ENCODE results near the gene GAL3ST2.
"Not testable (repeated sequence)": the region's sequence is repeated elsewhere in the genome, so short reads cannot be mapped to it uniquely, and the experiment has no call there.

The GAL3ST2 gene

GRCh38 chr2:241833101-241833663 lies 56.6 kb downstream of the GAL3ST2 start:
- no peak for DNase-seq
- Histone ChIP-seq H2AFZ (ENCODE audit: low read depth, low read length) (no peak overlapping the region), H3K9me3 (ENCODE audit: control insufficient read depth, low read length) (peaks cover 10% of the 10 kb centered on the region), H3K14ac (ENCODE audit: low read length in 2 of 2) (no peak overlapping the region), H3K36me3 (ENCODE audit: control insufficient read depth in 1 of 2, insufficient read depth in 2 of 2, low read depth in 1 of 2, low read length in 2 of 2) (no peaks in the 10 kb centered on the region), H3K27ac (ENCODE audit: low read length, poor library complexity, severe bottlenecking) (no peak overlapping the region), H4K8ac (ENCODE audit: low read length) (no peak overlapping the region), H3K18ac (ENCODE audit: low read depth in 1 of 2, low read length in 2 of 2) (no peak overlapping the region), H2BK5ac (ENCODE audit: low read depth, low read length, poor library complexity, severe bottlenecking) (no peak overlapping the region), H3K4me2 (ENCODE audit: low read length, poor library complexity, severe bottlenecking) (no peak overlapping the region), H2BK120ac (ENCODE audit: low read depth, low read length) (no peak overlapping the region), H4K91ac (ENCODE audit: low read length) (no peak overlapping the region), H2AK5ac (ENCODE audit: low read length, severe bottlenecking) (no peak overlapping the region), H3K4ac (ENCODE audit: low read depth in 1 of 2, low read length in 2 of 2) (no peak overlapping the region), H3K4me1 (ENCODE audit: control insufficient read depth, insufficient read depth, low read depth, low read length) (no peaks in the 10 kb centered on the region), H3K79me1 (replicated peaks; ENCODE audit: low read length, poor library complexity, severe bottlenecking) (no peaks in the 10 kb centered on the region), H3K4me3 (ENCODE audit: insufficient read depth in 1 of 2, low read depth in 1 of 2, low read length in 2 of 2) (no peak overlapping the region), H2BK12ac (ENCODE audit: low read length in 2 of 2) (no peak overlapping the region), H3K9ac (ENCODE audit: low read length) (no peak overlapping the region), H3K27me3 (ENCODE audit: control insufficient read depth in 1 of 2, insufficient read depth in 1 of 2, low read length in 2 of 2) (peaks cover 11 to 45% of the 10 kb centered on the region in 2 experiments), H3K23ac (ENCODE audit: low read length in 2 of 2) (no peak overlapping the region), H2BK15ac (ENCODE audit: low read depth, poor library complexity, severe bottlenecking) (no peak overlapping the region)
- 82% methylated on average over 9 of the region's 13 CpGs for WGBS

- DNase-seq; H3K4me1 ChIP-seq (ENCODE audit: control insufficient read depth, insufficient read depth, low read depth, low read length); H2BK120ac ChIP-seq (ENCODE audit: low read depth, low read length); H3K4ac ChIP-seq (ENCODE audit: low read depth in 1 of 2, low read length in 2 of 2); H3K4me2 ChIP-seq (ENCODE audit: low read length, poor library complexity, severe bottlenecking); H2BK12ac ChIP-seq (ENCODE audit: low read length in 2 of 2); H3K9ac ChIP-seq (ENCODE audit: low read length); H4K8ac ChIP-seq (ENCODE audit: low read length); H3K79me1 ChIP-seq (replicated peaks; ENCODE audit: low read length, poor library complexity, severe bottlenecking); H3K23ac ChIP-seq (ENCODE audit: low read length in 2 of 2); H3K27ac ChIP-seq (ENCODE audit: low read length, poor library complexity, severe bottlenecking); H3K36me3 ChIP-seq (ENCODE audit: control insufficient read depth in 1 of 2, insufficient read depth in 2 of 2, low read depth in 1 of 2, low read length in 2 of 2); H3K4me3 ChIP-seq (ENCODE audit: insufficient read depth in 1 of 2, low read depth in 1 of 2, low read length in 2 of 2); H2AFZ ChIP-seq (ENCODE audit: low read depth, low read length); H3K14ac ChIP-seq (ENCODE audit: low read length in 2 of 2); H2BK15ac ChIP-seq (ENCODE audit: low read depth, poor library complexity, severe bottlenecking); H3K18ac ChIP-seq (ENCODE audit: low read depth in 1 of 2, low read length in 2 of 2); H2BK5ac ChIP-seq (ENCODE audit: low read depth, low read length, poor library complexity, severe bottlenecking); H4K91ac ChIP-seq (ENCODE audit: low read length); H2AK5ac ChIP-seq (ENCODE audit: low read length, severe bottlenecking): not testable (repeated sequence)
- H3K9me3 ChIP-seq (ENCODE audit: control insufficient read depth, low read length) = peaks cover 10% of the 10 kb centered on the region
- WGBS = 91% methylated on average over 27 of the region's 28 CpGs
- H3K27me3 ChIP-seq (ENCODE audit: control insufficient read depth in 1 of 2, insufficient read depth in 1 of 2, low read length in 2 of 2) = peaks cover 11 to 52% of the 10 kb centered on the region in 2 experiments
Observed at GRCh38 chr2:241833756-241834526, 57.3 kb downstream of the GAL3ST2 start.

GRCh38 chr2:241834527-241835210 lies 58.0 kb downstream of the GAL3ST2 start:
- no peak overlapping the region for H2AK5ac ChIP-seq (ENCODE audit: low read length, severe bottlenecking)
- no peak overlapping the region for H2BK5ac ChIP-seq (ENCODE audit: low read depth, low read length, poor library complexity, severe bottlenecking)
- H3K4me3 ChIP-seq (ENCODE audit: insufficient read depth in 1 of 2, low read depth in 1 of 2, low read length in 2 of 2) = no peak overlapping the region
- H2BK15ac ChIP-seq (ENCODE audit: low read depth, poor library complexity, severe bottlenecking) = no peak overlapping the region
- no peaks in the 10 kb centered on the region for H3K79me1 ChIP-seq (replicated peaks; ENCODE audit: low read length, poor library complexity, severe bottlenecking)
- no peak overlapping the region for H4K91ac ChIP-seq (ENCODE audit: low read length)
- H3K4ac ChIP-seq (ENCODE audit: low read depth in 1 of 2, low read length in 2 of 2) = no peak overlapping the region
- no peak overlapping the region for H3K14ac ChIP-seq (ENCODE audit: low read length in 2 of 2)
- peaks cover 10% of the 10 kb centered on the region for H3K9me3 ChIP-seq (ENCODE audit: control insufficient read depth, low read length)
- H3K4me1 ChIP-seq (ENCODE audit: control insufficient read depth, insufficient read depth, low read depth, low read length) = no peaks in the 10 kb centered on the region
- peaks cover 11 to 56% of the 10 kb centered on the region in 2 experiments for H3K27me3 ChIP-seq (ENCODE audit: control insufficient read depth in 1 of 2, insufficient read depth in 1 of 2, low read length in 2 of 2)
- H3K9ac ChIP-seq (ENCODE audit: low read length) = no peak overlapping the region
- no peak overlapping the region for H3K27ac ChIP-seq (ENCODE audit: low read length, poor library complexity, severe bottlenecking)
- H3K18ac ChIP-seq (ENCODE audit: low read depth in 1 of 2, low read length in 2 of 2) = no peak overlapping the region
- WGBS = 90% methylated on average over 10 of the region's 10 CpGs
- H4K8ac ChIP-seq (ENCODE audit: low read length) = no peak overlapping the region
- DNase-seq = no peak
- H2BK120ac ChIP-seq (ENCODE audit: low read depth, low read length) = no peak overlapping the region
- no peak overlapping the region for H2AFZ ChIP-seq (ENCODE audit: low read depth, low read length)
- H3K36me3 ChIP-seq (ENCODE audit: control insufficient read depth in 1 of 2, insufficient read depth in 2 of 2, low read depth in 1 of 2, low read length in 2 of 2) = no peaks in the 10 kb centered on the region
- H3K23ac ChIP-seq (ENCODE audit: low read length in 2 of 2) = no peak overlapping the region
- no peak overlapping the region for H2BK12ac ChIP-seq (ENCODE audit: low read length in 2 of 2)
- H3K4me2 ChIP-seq (ENCODE audit: low read length, poor library complexity, severe bottlenecking) = no peak overlapping the region

- Histone ChIP-seq H3K27ac (ENCODE audit: low read length, poor library complexity, severe bottlenecking) (no peak overlapping the region), H3K23ac (ENCODE audit: low read length in 2 of 2) (no peak overlapping the region), H2BK120ac (ENCODE audit: low read depth, low read length) (no peak overlapping the region), H2BK5ac (ENCODE audit: low read depth, low read length, poor library complexity, severe bottlenecking) (no peak overlapping the region), H3K27me3 (ENCODE audit: control insufficient read depth in 1 of 2, insufficient read depth in 1 of 2, low read length in 2 of 2) (peaks cover 11 to 60% of the 10 kb centered on the region in 2 experiments), H3K36me3 (ENCODE audit: control insufficient read depth in 1 of 2, insufficient read depth in 2 of 2, low read depth in 1 of 2, low read length in 2 of 2) (no peaks in the 10 kb centered on the region), H2AFZ (ENCODE audit: low read depth, low read length) (no peak overlapping the region), H3K4ac (ENCODE audit: low read depth in 1 of 2, low read length in 2 of 2) (no peak overlapping the region), H2BK12ac (ENCODE audit: low read length in 2 of 2) (no peak overlapping the region), H3K4me3 (ENCODE audit: insufficient read depth in 1 of 2, low read depth in 1 of 2, low read length in 2 of 2) (no peak overlapping the region), H3K14ac (ENCODE audit: low read length in 2 of 2) (no peak overlapping the region), H3K9me3 (ENCODE audit: control insufficient read depth, low read length) (peaks cover 10% of the 10 kb centered on the region), H3K4me2 (ENCODE audit: low read length, poor library complexity, severe bottlenecking) (no peak overlapping the region), H4K91ac (ENCODE audit: low read length) (no peak overlapping the region), H3K9ac (ENCODE audit: low read length) (no peak overlapping the region), H4K8ac (ENCODE audit: low read length) (no peak overlapping the region), H2BK15ac (ENCODE audit: low read depth, poor library complexity, severe bottlenecking) (no peak overlapping the region), H3K4me1 (ENCODE audit: control insufficient read depth, insufficient read depth, low read depth, low read length) (no peaks in the 10 kb centered on the region), H3K18ac (ENCODE audit: low read depth in 1 of 2, low read length in 2 of 2) (no peak overlapping the region), H3K79me1 (replicated peaks; ENCODE audit: low read length, poor library complexity, severe bottlenecking) (no peaks in the 10 kb centered on the region), H2AK5ac (ENCODE audit: low read length, severe bottlenecking) (no peak overlapping the region)
- no peak for DNase-seq
- 83% methylated on average over 4 of the region's 4 CpGs for WGBS
Observed at GRCh38 chr2:241835611-241836010, 59.0 kb downstream of the GAL3ST2 start.
